Activated T-helper 1 cell treated with Interleukin-2 at 50 U/mL for 16 hours (primary cell): ENCODE measurements around the gene CRKL.
"Not testable (repeated sequence)": the region's sequence is repeated elsewhere in the genome, so short reads cannot be mapped to it uniquely, and the experiment has no call there.

Experiments used
- DNase-seq: peaks from one replicate; pipeline ENCODE4 v3.0.0-alpha.2; 2020; ENCODE audit warnings: low read depth

The CRKL gene

DNA sequence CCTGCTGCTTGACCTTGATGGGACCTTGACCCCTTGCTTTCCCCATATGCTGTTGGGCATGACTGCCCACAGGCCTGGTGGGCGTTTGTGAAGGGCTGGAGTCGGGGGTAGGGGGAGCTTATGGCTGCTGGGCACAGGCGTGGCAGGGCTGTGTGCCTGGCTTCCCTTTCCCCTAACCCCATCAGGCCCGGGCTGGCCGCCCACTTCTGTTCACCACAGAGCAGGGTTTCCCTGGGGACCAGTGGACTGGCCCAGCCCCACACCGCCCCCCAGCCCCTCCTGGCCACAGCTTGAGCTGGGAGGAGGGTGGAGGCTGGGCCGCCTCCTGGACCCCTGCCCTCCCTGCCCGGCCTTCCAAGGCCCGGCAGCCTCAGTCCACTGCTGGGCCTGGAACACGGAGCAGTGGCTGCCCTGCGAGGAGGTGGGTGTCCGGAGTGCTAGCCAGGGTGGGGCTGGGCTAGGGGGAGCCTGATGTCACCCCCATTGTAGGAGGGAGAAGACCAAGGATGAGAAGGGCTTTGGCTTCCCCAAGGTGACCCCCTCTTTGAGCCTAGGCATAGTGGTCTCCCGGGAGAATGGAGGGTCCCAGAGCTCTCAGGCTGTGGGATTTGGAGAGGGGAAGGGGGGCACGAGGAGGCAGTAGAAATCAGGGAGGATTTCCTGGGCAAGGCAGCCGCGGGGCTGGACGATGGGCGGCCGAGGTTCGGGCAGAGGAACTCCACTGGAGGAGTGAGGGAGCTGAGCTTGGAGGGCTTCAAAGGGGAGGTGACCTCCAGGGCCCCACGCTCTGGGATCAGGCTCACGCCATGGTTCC lies 49.9 kb downstream of the CRKL start, which contains the start of gene AIFM3:
Gene AIFM3, plus strand, starts transcription at position 373 of the 814 bp plus-strand sequence. CDS start 690 bp downstream, outside the sequence.
- no peak for DNase-seq

DNA sequence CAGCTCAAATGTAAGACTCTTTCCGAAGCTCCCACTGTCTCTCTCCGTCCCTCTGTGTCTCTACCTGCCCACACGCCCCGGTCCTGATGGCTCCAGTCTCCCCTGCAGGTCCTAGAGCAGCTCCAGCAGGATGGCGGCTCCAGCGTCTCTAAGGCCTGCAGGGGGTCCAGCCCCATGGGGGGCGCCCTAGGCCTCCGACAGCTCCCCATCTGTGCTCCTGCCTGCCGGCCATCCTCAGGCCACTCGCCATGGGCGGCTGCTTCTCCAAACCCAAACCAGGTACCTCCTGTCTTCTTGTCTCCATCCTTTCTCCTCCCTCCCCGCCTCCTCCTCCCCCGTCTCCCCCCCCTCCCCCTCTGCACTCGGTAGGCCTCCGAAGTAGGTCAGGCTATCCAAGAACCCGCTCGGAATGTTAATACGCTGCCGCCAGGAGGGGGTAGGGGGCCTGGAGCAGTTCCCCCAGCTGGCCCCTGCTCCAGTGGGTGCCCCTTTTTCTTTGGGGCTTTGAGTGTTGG lies 50.5 kb downstream of the CRKL start:
- DNase-seq = no peak

DNA sequence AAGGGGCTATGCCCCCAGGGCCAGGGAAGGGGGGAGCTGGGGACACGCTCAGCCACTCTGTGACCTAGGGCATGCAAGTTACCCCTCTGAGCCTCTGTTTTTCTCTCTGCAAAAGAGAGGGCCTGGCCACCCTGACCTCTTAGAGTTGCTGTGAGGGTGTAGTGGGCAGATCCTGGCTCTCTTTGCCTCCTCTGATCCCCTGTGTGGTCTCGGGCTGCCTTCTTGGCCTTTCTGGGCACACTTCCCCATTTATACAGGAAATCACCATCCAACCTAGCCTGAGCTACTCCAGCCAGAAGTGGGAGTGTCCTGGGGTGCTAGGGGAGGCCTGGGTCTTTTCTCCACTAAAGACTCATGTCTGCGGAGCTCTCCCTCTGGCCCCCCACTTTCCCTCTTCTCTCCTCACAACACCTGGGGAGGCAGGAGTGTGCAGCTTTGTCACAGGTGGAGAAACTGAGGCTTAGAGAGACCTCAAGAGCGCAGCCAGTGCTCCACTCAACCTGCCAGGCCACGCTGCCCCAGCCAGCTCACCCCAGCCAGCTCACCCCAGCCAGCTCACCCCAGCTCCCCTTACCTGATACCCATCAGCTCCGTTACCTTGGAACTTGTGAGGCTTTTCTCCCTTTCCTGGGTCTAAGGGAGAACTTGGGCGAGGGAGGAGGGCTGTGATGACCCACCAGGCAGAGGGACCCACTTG lies 51.2 kb downstream of the CRKL start:
- no peak for DNase-seq

DNA sequence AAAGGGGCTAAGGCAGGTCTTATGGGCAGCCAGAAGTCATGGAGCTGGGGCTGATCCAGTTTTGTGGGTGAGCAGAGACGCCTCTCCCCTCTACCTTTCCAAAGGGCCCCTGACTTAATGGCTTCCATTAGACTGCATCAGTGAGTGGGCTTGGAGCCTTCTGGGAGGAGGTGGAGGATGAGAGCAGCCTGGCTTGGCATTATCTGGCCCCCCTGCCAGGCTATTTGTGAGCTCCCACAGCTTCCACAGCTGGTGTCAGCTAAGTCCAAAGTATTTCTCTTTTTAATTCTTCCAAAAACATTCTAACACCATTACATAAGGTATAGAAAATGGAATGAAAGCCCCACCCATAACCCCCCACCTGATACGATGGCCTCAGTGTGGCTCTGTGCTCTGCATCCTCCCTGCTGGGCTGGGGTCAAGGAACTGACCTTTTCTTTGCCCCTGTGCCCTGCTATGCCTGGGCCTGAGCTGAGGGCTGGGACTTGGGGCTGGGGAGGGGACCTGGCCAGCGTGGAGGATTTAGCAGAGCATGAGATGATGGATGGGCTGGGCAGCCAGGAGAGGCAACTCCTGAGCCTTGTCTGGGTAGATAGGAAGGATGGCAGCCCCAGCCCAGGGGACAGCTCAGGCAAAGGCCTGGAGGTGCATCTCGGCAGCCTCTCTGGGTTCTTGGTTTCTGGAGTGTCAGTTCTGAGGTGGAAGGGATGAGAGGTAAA lies 53.9 kb downstream of the CRKL start:
- DNase-seq = no peak

DNA sequence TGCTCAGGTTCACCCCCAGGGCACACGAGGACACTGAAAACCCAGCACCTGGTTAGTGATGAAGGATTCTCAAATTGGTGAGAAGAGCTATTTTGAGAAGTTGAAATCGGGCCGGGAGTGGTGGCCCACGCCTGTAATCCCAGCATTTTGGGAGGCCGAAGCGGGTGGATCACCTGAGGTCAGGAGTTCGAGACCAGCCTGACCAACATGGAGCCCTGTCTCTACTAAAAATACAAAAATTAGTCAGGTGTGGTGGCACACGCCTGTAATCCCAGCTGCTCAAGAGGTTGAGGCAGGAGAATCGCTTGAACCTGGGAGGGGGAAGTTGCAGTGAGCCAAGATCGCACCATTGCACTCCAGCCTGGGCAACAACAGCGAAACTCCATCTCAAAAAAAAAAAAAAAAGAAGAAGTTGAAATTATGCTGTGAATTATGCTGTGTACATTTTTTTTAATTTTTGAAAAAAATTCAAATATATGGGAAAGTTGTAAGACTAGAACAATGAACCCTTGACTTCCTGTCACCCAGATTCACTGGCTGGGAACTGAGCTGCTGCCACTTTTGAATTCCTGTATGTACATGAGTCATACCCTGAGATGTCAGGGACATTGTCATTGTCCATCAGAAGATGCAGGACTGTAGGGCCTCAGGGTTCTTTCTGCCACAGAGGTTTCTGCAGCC lies 54.9 kb downstream of the CRKL start:
- DNase-seq = not testable (repeated sequence)

DNA sequence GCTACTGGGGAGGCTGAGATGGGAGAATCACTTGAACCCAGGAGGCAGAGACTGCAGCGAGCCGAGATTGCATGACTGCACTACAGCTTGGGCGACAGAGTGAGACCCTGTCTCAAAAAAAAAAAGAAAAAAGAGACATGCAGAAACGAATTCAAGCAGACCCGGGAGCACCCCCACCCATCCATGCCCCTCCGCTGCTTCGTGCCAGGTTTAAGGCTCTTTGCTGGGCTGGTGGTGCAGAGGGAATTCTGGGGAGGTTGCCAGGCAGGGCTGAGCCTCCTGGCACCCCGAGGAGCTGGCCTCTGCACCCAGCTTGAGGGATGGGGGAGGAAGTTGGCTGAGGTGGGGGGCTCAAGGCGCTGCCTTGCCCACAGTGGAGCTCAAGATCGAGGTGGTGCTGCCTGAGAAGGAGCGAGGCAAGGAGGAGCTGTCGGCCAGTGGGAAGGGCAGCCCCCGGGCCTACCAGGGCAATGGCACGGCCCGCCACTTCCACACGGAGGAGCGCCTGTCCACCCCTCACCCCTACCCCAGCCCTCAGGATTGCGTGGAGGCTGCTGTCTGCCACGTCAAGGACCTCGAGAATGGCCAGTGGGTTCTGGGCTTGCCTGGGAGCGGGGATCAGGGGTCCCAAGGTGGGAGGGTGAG lies 55.8 kb downstream of the CRKL start:
- no peak for DNase-seq

DNA sequence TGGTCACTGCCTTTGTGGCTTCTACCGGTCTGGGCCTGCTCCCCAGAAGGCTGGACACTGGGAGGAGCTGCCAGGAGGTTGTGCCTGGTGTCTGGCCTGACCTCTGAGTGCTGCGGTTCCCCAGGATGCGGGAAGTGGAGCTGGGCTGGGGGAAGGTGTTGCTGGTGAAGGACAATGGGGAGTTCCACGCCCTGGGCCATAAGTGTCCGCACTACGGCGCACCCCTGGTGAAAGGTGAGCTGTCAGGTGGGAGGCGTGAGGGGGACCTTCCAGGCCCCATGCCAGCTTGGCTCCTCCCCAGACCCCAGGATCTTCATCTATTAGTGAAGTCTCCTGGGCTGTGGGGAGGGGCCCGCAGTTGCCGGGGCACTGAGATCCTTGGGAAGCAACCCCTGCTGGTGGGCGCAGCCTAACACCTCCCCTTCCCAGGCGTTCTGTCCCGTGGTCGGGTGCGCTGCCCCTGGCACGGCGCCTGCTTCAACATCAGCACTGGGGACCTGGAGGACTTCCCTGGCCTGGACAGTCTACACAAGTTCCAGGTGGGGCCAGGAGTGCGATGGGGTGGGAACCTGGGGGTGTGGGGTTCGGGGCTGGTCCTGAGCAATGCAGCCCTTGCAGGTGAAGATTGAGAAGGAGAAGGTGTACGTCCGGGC lies 56.6 kb downstream of the CRKL start:
- no peak for DNase-seq

DNA sequence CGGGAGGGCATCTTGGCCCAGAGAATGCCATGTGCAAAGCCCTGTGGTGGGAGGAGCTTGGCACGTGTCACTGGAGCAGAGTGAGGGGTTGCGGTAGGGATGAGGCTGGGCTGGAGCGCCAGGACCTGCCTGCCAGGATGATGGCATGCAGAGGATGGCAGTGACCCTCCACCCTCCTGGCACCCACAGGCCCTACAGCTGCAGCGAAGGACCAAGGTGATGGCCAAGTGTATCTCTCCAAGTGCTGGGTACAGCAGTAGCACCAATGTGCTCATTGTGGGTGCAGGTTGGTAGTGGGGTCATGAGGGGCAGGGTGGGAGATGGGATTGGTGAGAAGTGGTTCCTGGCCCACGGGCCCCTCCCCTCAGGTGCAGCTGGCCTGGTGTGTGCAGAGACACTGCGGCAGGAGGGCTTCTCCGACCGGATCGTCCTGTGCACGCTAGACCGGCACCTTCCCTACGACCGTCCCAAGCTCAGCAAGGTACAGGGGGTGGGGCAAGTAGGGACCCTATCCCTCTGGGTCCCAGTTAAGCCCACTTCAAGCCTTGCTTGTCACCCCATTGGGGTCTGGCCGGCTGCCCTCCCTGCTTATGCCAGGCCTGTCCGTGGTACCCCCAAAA lies 57.2 kb downstream of the CRKL start:
- DNase-seq = no peak

DNA sequence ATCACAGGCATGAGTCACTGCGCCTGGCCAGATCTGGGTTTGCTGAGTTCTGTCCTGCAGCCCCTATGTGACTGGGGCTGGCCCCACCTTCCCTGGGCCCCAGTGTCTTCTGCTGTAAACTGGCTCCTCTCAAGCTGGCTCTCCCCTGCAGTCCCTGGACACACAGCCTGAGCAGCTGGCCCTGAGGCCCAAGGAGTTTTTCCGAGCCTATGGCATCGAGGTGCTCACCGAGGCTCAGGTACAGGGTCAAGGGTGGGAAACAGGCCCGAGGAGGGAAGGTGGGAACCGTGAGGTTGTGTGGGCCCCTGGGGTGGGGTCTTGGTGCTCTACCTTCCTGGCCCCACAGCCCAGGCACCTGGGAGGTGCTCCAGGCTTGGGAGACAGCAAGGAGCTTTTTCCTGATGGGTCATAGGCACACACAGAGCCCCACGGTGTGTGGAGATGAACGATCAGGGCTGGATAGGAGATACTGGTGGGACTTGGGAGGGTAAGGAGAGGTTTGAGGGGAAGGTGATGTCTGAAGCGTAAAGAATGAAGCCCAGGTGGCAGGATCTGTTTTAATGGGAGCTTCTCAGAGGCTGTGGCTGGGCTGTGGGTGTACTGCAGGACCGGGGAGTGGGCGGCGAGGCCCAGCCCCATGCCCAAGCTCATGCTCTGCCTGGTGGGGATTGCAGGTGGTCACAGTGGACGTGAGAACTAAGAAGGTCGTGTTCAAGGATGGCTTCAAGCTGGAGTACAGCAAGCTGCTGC lies 58.5 kb downstream of the CRKL start:
- no peak for DNase-seq

DNA sequence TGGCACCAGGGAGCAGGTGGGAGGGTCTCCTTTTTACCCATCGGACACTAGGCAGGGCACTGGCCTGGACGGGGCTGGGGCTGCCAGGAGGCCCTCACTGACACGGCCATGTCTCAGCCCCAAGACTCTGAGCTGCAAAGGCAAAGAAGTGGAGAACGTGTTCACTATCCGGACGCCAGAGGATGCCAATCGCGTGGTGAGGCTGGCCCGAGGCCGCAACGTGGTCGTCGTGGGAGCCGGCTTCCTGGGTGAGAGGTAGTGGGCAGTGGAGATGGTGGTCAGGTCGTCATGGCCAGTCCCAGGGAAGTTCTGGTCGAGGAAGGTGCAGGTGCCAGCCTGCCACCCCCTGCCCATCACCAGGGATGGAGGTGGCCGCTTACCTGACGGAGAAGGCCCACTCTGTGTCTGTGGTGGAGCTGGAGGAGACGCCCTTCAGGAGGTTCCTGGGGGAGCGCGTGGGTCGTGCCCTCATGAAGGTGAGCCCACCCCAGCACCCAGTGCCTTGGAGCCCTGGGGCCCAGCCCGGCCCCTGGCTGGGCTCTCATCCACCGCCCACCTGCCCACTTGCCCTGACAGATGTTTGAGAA lies 59.2 kb downstream of the CRKL start:
- DNase-seq = no peak

DNA sequence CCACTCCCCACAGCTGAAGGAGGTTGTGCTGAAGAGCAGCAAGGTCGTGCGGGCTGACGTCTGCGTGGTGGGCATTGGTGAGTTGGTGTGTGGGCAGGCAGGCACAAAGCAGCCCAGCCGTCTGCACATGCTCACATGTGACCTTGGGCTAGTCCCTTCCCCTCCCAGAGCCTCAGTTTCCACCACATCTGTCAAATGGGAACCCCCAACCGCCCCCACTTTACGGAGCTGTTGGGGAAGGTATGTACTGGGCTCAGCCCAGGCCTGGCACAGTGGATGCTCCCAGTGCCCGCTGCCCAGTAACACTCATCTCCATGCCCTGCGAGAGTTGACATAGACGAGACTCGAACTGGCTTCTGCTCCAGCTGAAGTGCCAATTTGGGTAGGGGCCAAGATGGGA lies 59.8 kb downstream of the CRKL start:
- no peak for DNase-seq

DNA sequence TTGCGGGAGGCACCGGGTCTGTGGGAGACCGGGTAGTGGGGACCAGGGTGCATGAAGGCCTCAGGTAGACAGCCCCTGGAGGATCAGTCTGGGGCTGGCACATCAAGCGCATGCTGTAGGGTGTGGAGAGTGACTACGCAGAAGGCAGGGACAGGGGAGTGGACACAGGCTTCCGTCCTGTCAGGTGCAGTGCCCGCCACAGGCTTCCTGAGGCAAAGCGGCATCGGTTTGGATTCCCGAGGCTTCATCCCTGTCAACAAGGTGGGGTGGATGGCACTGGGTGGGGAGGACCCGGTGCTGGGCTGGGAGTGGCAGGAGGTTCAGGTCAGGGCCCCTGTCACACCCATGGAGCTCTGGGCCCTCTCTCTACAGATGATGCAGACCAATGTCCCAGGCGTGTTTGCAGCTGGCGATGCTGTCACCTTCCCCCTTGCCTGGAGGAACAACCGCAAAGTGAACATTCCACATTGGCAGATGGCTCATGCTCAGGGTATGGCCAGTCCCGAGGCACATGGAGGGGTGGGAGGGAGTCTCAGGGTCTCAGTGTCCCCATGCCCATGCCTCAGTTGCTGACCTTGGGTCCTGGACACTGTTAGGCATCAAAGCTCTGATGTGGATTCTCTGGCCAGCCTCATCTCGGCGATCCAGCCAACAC lies 60.4 kb downstream of the CRKL start:
- no peak for DNase-seq

DNA sequence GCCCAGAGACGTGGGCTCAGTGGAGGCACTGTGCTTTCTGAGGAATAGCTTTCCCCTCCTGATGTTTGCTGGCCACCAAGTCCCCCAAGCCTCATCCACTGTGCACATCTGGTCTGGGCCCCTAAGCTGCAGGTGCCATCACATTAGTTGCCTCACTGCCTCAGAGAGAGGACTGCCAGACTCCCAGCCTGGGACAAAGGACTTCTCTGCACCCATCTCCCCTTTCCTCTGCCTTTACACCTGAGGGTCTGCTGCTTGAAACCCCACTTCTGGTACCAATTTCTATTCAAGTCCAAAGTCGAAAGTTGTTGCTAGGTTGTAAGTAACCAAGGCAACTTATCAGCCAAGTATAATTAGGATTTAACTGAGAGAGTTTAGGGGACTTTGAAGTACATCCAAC lies 61.2 kb downstream of the CRKL start:
- no peak for DNase-seq

DNA sequence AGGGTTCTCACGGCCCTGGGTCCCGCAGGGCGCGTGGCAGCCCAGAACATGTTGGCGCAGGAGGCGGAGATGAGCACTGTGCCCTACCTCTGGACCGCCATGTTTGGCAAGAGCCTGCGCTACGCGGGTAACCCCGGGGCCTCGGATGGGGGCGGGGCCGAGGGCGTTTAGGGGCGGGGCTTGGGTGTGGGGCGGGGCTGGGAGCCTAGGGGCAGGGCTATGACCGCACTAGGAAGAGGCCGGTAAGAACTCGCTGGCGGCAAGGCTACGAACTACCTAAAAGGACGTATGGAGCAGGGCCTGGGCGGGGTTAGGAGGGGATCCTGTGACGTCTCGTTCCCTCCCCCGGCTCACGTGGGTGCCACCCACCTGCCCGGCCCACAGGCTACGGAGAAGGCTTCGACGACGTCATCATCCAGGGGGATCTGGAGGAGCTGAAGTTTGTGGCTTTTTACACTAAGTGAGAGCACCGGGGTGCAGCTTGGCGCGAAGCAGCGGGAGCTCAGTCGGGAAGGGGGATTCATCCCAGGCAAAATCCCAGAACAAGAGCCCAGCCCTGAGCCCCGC lies 62.1 kb downstream of the CRKL start:
- DNase-seq = peak; percentile 30

DNA sequence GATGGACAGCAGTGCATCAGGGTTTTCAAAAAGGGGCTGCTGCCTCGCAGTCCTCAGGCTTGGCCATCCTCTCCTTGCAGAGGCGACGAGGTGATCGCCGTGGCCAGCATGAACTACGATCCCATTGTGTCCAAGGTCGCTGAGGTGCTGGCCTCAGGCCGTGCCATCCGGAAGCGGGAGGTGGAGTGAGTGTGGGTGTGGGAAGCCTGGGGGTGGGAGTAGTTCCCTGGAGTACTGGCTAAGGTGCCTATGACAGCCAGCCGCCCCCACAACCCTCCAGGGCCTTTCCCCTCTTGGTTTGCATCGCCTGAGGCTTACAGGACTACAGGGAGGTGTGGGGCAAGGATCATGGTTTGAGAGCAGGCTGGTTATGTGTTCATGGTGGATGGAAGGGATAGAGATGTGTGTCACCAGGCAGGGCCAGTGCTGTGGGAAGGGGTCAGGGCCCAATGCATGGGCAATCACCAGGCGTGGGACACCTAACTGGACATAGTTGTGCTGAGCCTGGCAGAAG lies 62.8 kb downstream of the CRKL start:
- DNase-seq = no peak

DNA sequence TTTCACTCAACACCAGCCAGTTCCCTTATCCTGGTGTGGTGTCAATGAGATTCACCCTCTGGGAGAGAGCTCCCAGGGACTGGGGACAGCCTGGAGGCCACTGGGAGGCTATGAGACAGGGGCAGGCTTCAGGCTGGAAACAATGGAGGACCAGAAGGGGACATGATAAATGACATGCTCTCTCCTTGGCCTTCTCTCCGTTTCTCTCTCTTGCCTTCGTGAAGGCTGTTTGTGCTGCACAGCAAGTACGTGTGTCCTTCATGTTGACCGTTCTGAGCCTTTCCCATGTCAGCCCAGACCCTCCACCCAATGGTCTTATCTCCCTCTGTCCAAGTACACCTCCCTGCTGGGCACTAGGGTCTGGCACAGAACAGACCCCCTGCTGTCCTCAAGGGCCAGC lies 63.3 kb downstream of the CRKL start:
- no peak for DNase-seq

DNA sequence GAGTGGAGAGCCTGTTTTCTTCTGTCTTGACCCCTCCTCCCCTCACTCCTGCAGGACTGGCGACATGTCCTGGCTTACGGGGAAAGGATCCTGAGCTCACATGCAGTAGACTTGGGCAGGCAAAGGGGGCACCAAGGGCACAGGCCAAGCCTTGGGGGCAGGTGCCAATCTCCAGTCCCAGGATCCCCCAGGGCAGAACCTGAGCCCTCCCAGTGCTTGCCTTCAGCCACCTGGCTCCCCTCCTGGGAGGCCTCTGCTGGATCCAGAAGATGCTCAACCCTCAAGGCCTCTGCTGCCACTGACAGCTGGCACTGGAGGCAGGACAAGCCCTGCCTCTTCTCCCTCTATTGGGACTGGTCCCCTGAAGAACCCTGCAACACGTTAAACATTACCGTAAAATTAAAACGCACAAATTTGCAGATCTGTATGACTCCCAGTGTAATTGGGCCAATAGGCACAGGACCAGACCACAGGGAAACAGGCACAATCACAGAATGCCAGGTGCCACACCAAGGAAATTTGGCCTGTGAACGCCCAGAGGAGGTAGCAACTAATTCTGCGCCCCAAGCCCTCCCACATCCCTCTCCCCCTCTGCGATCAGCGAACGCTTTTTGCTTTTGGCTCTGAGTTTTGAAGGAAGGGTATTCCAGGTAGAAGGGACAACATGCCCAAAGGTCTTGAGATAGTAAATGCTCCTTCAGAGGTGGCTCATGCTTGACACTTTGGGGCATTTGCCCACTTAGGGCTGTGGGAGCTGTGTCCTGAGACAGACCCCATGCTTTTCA lies 63.9 kb downstream of the CRKL start:
- no peak for DNase-seq
